Cerebellar nuclear complex (tissue), 1 donor: ENCODE measurements around the gene TMEM258.

Experiments used
- DNase-seq, 2 experiments: peaks; one replicate each; lab custom pipeline; 2025; lab: John Stamatoyannopoulos, UW

TMEM258 gene

DNA sequence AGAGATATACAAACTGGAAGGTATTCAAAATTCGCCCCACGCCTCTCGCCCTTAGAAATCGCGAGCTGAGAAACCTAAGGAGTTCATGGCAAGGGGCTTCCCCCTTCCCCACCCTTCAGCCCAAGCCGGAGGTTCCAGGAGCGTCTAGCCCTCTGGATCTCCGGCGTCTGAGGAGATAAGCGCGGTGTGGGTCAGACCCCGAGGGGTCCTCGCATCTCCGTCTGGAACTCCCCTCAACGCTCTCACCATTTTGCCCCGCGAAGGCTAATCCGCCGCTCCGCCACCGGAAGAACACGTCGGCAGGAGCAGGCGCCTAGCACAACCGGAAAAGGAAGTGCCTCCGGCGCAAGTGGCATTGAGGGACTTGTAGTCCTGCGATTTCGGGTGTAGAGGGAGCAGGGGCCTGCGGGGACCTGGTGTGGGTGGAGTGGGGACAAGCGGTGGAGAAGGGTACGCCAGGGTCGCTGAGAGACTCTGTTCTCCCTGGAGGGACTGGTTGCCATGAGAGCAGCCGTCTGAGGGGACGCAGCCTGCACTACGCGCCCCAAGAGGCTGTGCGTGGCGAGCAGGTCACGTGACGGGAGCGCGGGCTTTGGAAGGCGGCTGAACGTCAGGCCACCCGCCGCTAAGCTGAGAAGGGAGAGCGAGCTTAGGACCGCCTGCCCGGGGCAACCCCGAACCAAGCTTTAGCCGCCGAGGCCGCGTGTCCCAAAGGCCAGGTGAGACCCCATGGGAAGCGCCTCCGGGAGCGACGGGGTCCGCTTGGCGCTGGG, at the start of gene TMEM258, which contains the start of gene FEN1:
Gene TMEM258, minus strand, starts transcription at position 290 of the 773 bp plus-strand sequence. Its CDS starts 41 bp downstream, at position 249.
Gene FEN1, plus strand, starts transcription at position 602 of the 773 bp plus-strand sequence. CDS start 2,451 bp downstream, outside the sequence.
- DNase-seq = peak; percentile 28 to 88

DNA sequence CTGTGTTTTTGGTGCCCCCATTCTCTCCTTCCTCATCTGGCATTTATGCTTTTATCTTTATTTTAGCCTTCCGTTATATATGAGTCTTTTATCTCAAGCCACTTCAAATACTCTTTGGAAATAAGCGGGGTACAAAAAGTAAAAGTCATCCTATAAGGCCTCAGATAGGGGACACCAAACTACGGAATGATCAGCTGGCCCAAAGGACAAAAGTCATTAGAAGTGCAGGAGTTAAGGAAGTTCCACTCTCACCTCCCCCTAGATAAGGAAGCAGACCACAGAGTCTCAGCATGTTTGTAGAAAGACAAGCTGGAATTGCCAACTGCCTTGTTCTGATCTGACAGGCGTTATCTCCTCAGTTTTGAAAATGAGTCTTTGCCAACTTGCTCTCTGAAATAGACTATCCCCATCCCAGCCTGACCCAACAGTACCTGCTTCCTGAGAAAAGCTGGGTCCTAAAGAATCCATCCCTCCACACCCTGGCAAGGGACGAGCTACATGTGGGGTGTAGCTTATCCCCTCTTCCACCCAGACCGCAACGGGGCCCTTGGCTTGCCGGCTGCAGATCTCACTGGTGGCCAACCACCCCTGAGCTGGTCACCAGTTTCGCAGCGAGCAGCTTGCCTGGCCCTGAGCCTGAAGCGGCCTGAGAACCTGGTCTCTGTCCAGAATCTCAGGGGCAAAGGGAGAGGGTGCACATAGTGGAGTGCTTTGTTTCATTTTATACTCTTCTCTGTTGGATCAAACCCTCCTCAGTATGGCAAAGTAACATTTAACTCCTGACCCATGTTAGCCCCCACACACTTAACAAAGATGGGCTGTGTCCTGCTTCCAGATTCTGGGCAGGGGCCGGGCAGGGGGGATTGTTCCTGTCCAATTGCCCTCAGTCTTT, 49.5 kb upstream of the TMEM258 start:
- DNase-seq = no peak

DNA sequence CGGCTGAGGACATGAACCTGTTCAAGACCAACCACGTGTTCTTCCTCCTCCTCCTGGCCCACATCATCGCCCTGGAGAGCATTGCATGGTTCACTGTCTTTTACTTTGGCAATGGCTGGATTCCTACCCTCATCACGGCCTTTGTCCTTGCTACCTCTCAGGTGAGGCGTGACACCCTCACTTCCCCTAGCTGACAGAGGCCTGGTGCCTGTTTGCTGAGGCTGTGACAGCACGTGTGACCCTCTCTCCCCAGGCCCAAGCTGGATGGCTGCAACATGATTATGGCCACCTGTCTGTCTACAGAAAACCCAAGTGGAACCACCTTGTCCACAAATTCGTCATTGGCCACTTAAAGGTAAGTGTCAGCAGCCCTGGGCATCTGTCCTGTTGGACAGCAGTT, 48.0 kb upstream of the TMEM258 start:
- no peak for DNase-seq

DNA sequence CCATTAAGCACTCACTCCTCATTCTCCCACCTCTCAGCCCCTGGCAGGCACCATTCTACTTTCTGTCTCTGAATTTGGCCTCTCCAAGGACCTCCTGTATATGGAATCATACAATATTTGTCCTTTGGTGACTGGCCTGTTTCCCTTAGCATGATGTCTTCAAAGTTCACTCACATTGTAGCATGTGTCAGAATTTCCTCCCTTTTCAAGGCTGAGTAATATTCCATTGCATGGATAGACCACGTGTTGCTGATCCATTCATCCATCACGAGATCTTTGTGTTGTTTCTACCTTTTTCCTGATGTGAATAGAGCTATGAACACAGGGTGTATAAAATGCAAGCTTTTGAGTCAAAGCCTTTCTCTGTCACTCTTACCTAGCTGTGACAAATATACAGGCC, 47.3 kb upstream of the TMEM258 start:
- DNase-seq = no peak

DNA sequence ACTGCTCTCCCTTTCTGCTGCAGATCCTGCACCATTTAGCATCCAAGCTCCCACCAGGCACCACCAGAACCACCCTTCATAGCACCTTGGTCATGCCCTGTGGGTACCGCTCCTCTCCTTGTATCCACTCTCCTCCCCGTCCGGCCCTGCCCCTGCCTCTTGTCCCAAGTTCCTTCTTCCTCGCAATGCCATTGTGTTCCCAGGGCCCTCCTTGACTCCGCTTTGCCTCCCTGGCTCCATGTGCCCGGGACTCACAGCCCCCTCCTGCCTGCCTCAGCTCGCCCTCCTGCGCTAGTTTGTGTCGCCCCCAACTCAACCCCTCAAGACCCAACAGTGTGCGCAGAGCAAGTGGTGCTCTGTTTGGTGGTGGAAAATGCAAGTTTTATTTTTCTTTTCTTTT, 46.5 kb upstream of the TMEM258 start:
- DNase-seq = no peak

DNA sequence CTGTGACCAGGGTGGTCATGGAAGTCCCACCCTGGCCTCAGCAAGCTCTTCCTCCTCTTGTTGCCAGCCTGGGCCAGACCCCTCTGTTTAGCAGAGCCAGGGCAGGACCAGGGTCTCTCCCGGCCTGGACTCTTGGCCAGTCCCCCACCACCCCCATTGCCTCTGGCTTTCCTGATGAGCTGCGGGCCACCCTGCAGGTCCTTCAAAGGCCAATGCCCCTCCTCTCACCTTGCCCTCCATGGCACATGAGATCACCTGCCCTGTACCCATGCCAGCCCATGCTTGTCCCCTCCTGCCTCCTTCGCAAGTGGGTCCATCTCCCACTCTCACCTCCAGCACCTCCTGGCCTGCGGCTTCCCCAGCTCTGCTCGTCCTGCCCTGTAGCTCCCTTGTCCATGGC, 46.1 kb upstream of the TMEM258 start:
- DNase-seq = no peak

DNA sequence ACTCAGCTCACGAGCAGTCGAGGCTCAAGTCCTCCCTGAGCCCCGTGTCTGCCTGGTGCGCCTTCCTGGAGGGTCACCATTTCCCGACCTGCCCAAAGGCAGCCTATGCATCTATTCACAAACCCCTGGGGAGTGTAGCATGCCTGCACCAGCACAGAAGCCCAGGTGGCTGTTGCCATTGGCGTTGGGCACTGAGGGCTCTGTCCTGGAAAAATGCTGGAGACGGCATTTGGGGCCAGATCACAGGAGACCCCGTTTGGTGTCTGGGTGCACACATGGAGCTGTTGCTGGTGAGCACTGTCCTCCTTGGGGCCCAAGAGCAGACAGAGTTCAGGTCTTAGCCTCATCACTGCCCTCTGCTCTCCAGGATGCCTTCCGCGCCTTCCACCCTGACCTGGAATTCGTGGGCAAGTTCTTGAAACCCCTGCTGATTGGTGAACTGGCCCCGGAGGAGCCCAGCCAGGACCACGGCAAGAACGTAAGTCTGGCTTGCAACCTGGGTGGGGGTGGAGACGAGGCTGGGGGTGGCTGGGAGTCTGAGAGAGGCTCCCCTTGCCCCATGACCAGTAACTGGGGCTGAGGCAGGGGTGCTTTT, 45.1 kb upstream of the TMEM258 start:
- DNase-seq = no peak

DNA sequence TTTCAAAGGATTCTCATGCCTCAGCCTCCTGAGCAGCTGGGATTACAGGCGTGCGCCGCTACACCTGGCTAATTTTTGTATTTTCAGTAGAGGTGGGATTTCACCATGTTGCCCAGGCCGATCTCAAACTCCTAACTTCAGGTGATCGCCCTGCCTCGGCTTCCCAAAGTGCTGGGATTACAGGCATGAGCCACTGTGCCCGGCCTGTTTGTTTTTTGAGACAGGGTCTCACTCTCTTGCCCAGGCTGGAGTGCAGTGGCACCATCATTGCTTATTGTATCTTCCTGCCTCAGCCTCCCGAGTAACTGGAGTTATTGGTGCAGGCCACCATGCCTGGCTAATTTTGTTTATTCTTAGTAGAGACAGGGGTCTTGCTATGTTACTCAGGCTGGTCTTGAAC, 43.8 kb upstream of the TMEM258 start:
- no peak for DNase-seq

DNA sequence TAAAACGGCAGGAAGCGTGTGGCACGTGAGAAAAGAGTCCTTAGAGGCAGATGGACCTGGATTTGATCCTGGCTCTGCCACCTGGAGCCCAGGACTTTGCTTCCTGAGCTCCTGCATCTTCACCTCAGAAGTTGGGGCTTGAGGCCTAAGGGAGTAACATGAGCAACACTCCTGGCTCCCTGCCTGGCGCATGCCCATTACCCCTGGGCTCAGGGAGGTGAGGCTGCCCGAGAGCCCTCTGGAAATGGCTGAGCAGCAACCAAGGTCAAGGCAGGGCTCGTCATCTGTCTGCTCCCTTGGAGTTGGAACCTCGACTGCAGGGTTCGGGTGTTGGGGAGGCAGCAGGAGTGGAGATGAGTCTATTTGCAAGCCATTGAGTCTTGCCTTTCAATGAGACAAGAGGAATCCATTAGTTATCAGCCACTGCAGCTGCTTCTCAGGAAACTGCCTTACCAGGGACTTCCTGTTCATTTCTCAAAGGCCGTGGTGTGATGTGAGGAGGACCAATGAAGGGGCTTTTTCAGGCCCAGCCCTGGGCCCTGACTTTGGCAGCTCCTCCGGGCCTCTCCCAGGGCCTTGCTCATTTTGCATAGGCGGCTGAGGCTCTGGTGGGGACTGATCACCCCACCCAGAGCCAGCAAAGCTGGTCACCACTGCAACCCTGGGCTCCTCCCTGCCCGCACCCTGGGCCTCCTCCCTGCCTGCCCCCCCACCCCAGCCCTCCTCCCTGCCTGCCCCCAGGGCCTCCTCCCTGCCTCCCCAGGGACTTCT, 42.1 kb upstream of the TMEM258 start:
- no peak for DNase-seq

DNA sequence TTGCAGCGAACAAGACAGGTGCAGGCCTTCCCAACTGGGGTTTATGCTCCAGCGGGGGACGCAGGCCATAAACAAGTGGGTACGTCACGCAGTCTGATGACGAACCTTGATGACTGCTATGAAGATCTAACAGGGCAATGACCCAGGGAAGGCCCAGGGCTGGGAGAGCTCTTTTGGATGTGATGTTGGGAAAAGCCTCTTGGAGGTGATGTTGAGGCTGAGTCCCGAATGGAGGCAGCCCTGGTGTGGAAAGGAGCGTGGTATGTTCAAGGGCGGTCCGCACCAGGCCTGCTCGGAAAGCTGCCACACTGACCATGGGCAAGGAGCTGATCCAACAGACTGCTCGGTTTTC, 41.5 kb upstream of the TMEM258 start:
- no peak for DNase-seq

DNA sequence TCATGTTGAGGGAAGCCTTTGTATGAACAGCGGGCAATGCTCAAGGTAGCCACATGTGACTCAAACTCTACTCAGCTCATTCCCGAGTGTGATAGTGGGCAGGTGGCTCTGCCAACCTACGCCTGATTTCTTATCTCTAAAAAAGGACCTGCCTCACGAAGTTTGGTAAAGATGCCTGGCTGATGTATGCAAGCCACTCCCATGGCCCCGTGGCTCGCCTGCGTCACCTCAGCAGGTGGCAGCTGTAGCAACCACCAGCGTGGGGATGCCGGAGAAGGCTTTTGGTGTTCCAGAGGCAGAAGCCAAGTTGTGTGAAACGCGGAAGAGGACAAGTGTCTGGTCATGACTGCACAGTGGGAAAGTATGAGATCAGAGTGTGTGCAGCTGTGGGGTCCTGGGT, 41.1 kb upstream of the TMEM258 start:
- no peak for DNase-seq

DNA sequence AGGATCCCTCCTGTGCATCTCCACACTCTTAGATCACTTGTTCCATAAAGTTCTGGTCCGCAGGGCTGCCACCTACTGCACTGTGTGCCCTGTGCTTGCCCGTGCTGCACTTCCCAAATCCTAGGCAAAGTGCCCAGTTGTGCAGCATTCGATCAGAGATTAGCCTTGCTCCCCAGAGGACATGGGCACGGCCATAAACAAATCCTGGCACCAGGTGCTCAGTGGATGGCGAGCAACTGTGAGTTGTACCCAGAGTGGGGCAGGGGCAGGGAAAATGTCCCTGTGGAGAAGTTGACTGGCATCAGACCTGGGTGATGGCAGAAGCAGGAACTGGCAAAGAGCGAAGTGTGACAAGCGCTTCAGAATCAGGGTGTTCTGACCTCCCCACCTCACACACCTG, 40.4 kb upstream of the TMEM258 start:
- no peak for DNase-seq

DNA sequence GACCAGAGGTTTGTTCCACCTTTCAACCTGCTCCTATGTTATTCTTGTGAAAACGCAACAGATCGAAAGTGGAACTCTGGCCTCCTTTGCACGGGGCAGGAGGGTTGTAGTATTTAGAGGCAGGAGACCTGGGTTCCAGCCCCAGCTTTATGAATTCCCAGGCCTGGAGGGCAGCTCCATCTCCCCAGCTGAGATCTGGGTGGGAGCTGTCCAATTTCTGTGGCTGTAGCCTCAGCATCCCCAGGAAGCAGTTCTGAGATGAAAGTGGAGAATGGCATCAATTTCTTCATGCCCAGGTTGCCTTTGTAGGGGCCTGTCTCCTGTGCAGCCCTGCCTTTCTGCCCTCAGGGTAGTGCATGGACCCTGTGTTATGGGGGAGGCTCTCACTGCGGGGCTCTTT, 39.8 kb upstream of the TMEM258 start:
- DNase-seq = no peak

DNA sequence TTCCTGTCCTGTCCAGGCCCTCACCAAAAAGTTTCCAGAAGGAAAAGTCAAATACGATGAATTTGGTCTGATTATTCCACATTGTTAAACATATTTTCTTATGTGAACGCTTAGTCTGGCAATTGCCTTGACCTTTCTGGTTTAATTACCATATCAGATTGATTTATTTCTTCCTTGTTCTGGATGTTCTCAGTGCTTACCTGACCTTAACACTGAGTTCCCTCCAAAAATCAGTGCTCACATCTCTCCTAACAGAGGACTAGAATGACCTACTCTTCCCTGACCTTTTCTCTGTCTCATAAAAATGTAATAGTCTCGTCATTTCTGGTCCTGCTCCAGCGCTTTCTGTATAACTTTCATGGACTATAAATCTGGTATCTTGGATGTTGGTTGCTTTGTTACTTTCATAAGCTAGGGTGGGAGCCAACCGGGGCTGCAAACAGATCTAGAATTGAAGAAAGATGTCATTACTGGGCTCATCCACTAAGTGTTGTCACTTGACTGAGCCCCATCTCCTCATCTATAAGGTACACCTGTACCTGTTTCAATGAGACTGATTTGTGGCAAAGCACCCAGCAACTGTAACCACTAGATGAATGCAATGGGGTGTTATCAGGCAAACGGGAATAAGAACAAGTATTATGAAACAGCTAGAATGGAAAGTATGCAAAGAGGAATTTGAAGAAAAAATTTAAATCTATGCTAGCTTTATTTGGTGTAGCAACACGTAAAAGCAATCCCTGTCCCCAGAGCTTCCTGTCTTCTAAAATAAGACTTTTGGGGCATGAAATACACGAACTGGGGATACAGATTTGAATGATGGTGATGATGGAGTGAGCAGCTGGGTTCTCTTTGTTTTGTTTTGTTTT, 38.1 kb upstream of the TMEM258 start:
- no peak for DNase-seq

DNA sequence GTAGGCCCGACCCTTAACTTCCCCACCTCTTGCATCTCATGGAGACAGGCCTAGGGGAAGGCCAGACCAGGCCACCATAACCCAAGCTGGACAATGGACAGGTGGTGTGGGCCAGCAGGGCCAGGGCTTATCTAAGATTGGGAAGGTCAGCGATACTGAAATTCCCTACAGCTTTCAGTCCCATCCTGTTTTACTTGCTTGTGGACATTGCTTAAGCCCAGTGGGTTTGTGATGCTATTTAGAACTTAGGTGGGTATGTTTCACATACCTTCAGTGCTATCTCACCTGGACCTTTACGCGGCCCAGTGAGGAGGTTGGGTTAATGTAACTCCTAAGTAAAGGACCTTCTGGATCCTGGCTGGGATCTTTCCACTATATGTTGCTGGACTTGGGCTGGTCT, 37.4 kb upstream of the TMEM258 start:
- DNase-seq = no peak

DNA sequence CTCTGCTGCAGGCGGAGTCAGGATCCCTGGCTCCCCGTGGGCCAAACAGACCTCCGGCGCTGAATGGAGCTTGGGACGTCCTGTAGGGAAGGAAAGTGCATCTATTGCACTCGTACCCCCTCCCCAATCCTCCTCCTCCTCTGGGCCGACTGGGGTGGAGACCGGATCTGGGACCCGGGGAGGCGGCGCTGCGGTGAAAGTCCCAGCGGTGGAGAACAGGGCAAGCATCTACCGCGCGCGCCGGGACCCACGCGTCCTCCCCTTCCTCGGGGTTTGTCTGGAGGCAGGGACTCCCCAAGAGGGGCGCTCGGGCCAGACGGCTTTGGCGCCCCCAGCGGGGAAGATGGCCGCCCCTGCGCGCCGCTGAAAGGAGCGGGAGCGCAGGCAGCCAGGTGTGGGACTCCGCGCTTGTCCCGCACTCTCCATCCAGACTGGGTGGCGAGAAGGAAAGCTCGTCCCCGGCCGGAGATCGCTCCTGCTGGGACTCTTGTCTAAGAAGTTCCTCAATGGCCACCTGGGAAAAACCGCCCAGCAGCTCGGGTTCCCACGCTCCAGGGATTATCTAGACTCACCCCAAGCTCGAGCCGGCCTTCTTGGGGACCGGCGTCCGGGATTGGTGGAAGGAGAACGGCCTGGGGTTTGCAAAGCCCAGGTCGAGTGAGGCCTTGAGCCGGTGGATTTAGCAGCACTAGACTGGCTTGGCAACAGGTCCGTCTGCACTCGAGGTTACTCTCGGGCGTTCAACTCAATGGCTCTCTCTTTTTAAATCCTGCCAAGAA, 36.4 kb upstream of the TMEM258 start:
- DNase-seq = no peak

DNA sequence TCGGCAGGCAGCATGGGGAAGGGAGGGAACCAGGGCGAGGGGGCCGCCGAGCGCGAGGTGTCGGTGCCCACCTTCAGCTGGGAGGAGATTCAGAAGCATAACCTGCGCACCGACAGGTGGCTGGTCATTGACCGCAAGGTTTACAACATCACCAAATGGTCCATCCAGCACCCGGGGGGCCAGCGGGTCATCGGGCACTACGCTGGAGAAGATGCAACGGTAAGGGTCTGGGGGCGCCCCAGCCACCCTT, 35.9 kb upstream of the TMEM258 start:
- DNase-seq = no peak

DNA sequence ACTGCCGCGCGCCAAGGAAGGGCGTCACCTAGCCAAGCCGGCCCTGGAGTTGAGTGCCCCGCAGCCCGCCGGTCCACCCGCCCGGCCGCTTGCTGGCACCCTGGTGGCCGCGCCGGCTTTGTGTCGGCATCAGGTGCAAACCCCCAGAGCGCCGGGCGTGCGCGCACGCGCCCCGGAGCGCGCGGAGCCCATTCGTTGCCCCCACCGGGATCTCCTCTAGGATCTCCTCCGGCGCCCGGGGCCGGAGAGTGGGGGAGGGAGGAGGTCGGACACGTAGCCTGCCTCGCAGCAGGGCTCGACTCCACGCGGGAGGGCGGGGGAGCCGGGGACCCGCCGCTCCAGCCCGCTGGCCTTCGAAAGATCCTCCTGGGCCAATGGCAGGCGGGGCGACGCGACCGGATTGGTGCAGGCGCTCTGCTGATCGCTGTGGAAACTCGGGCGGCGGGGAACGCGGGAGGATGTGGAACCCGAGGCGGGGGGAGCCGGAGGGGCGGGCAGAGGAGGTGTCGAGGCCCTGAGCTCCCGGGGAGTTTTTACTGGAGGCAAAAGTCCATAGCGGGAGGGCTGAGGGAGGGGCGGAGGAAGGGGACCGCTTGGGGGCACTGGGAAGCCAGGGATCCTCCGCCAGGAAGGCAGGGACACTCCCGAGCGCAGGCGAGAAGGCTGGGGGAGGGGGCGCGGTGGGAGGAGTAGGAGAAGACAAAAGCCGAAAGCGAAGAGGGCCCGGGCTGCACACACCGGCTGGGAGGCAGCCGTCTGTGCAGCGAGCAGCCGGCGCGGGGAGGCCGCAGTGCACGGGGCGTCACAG, 35.4 kb upstream of the TMEM258 start, which contains the start of gene FADS2:
Gene FADS2, plus strand, starts transcription at position 730 of the 808 bp plus-strand sequence. CDS start 91 bp downstream, outside the sequence.
- peak in 1 of 2 experiments; percentile 56 for DNase-seq

DNA sequence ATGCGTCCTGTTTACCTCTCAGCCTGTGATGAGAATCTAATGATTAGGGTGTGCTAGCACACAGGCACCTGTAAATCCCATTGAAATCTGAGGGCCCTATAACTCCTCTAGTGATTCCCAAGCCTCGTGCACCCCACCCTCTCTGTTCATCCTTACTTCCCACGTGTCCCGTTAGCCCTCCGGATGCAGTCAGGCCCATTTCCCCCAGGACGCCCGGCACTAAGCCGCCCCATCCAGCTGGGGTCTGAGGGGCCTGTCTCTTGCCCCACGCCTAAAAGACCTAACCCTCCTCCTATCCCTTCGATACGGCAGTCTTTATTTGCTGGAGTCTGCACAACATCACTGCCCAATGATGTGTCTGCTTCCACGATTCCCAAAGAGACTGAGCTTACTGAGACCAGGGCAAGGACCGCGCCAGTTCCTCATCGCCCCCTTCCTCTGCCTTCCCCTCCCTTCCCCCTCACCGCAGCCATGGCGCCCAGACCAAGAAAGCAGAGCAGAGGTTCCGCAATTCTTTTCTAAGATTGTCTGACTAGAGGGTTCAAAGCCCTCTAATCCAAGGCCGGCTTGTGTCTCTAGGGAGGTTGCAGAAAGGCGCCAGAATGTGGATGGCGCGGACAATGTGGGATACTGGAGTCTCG, 34.7 kb upstream of the TMEM258 start:
- DNase-seq = no peak
